ENCODE data around the gene CNKSR3.

DNA sequence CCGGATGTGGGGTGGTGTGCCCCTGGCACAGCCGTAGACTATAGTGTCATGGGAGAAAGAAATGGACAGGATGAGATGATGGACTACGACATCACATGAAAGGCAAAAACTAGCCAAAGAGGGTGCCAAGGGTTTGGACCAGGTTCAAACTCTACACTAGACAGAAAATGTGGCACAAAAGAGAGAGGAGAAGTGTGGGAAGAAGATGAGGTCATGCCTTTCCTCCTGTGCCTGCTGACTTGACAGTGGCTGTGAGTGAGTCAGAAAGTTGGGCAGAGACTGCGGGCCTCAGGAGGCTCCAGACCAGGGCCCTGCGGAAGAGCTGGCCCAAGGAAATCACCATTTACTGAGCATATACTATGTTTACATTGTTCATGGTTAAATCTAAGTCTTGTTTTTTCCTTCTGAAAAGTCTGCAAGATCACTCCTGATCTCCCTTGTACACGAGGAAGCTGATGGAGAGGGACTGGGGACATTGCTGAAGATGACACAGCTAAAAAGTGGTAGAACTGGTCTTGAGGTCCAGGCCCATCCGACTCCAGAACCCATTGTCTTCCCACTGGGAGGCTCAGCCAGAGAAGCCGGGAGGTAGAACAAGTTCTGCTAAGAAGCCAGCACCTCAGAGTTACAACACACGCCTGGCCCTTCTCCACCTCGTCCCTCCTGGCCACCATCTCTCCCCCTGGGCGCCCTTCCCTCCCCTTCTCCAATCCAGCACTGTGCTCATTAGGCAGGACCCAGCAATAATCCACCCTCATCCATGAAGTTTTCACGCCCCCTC, 35.6 kb downstream of the CNKSR3 start:
- TF ChIP-seq, protein P1, sequence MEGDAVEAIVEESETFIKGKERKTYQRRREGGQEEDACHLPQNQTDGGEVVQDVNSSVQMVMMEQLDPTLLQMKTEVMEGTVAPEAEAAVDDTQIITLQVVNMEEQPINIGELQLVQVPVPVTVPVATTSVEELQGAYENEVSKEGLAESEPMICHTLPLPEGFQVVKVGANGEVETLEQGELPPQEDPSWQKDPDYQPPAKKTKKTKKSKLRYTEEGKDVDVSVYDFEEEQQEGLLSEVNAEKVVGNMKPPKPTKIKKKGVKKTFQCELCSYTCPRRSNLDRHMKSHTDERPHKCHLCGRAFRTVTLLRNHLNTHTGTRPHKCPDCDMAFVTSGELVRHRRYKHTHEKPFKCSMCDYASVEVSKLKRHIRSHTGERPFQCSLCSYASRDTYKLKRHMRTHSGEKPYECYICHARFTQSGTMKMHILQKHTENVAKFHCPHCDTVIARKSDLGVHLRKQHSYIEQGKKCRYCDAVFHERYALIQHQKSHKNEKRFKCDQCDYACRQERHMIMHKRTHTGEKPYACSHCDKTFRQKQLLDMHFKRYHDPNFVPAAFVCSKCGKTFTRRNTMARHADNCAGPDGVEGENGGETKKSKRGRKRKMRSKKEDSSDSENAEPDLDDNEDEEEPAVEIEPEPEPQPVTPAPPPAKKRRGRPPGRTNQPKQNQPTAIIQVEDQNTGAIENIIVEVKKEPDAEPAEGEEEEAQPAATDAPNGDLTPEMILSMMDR (IDR thresholded peaks at IDR 0.05; ENCODE audit: control extremely low read depth in 1 of 3, insufficient read depth in 1 of 3, low read depth in 1 of 3, low read length in 3 of 3) = no peak
- TF ChIP-seq POLR2A (IDR thresholded peaks at IDR 0.05; ENCODE audit: control extremely low read depth in 1 of 2, low read depth in 2 of 2, low read length in 2 of 2) (no peak), SP2 (IDR thresholded peaks at IDR 0.05; ENCODE audit: low read length) (no peak), NRF1 (IDR thresholded peaks at IDR 0.05; ENCODE audit: low read depth, low read length) (no peak), SIN3A (conservative IDR thresholded peaks at IDR 0.05 in 1 of 2, IDR thresholded peaks at IDR 0.05 in 1 of 2; ENCODE audit: low read depth in 1 of 2, low read length in 2 of 2) (no peak), EP300 (IDR thresholded peaks at IDR 0.05; ENCODE audit: borderline replicate concordance in 1 of 2, low read depth in 2 of 2, low read length in 2 of 2) (no peak), KDM5A (IDR thresholded peaks at IDR 0.05; ENCODE audit: low read length) (no peak), POLR2AphosphoS5 (IDR thresholded peaks at IDR 0.05; ENCODE audit: low read depth, low read length) (no peak)
- TF ChIP-seq, protein P2, sequence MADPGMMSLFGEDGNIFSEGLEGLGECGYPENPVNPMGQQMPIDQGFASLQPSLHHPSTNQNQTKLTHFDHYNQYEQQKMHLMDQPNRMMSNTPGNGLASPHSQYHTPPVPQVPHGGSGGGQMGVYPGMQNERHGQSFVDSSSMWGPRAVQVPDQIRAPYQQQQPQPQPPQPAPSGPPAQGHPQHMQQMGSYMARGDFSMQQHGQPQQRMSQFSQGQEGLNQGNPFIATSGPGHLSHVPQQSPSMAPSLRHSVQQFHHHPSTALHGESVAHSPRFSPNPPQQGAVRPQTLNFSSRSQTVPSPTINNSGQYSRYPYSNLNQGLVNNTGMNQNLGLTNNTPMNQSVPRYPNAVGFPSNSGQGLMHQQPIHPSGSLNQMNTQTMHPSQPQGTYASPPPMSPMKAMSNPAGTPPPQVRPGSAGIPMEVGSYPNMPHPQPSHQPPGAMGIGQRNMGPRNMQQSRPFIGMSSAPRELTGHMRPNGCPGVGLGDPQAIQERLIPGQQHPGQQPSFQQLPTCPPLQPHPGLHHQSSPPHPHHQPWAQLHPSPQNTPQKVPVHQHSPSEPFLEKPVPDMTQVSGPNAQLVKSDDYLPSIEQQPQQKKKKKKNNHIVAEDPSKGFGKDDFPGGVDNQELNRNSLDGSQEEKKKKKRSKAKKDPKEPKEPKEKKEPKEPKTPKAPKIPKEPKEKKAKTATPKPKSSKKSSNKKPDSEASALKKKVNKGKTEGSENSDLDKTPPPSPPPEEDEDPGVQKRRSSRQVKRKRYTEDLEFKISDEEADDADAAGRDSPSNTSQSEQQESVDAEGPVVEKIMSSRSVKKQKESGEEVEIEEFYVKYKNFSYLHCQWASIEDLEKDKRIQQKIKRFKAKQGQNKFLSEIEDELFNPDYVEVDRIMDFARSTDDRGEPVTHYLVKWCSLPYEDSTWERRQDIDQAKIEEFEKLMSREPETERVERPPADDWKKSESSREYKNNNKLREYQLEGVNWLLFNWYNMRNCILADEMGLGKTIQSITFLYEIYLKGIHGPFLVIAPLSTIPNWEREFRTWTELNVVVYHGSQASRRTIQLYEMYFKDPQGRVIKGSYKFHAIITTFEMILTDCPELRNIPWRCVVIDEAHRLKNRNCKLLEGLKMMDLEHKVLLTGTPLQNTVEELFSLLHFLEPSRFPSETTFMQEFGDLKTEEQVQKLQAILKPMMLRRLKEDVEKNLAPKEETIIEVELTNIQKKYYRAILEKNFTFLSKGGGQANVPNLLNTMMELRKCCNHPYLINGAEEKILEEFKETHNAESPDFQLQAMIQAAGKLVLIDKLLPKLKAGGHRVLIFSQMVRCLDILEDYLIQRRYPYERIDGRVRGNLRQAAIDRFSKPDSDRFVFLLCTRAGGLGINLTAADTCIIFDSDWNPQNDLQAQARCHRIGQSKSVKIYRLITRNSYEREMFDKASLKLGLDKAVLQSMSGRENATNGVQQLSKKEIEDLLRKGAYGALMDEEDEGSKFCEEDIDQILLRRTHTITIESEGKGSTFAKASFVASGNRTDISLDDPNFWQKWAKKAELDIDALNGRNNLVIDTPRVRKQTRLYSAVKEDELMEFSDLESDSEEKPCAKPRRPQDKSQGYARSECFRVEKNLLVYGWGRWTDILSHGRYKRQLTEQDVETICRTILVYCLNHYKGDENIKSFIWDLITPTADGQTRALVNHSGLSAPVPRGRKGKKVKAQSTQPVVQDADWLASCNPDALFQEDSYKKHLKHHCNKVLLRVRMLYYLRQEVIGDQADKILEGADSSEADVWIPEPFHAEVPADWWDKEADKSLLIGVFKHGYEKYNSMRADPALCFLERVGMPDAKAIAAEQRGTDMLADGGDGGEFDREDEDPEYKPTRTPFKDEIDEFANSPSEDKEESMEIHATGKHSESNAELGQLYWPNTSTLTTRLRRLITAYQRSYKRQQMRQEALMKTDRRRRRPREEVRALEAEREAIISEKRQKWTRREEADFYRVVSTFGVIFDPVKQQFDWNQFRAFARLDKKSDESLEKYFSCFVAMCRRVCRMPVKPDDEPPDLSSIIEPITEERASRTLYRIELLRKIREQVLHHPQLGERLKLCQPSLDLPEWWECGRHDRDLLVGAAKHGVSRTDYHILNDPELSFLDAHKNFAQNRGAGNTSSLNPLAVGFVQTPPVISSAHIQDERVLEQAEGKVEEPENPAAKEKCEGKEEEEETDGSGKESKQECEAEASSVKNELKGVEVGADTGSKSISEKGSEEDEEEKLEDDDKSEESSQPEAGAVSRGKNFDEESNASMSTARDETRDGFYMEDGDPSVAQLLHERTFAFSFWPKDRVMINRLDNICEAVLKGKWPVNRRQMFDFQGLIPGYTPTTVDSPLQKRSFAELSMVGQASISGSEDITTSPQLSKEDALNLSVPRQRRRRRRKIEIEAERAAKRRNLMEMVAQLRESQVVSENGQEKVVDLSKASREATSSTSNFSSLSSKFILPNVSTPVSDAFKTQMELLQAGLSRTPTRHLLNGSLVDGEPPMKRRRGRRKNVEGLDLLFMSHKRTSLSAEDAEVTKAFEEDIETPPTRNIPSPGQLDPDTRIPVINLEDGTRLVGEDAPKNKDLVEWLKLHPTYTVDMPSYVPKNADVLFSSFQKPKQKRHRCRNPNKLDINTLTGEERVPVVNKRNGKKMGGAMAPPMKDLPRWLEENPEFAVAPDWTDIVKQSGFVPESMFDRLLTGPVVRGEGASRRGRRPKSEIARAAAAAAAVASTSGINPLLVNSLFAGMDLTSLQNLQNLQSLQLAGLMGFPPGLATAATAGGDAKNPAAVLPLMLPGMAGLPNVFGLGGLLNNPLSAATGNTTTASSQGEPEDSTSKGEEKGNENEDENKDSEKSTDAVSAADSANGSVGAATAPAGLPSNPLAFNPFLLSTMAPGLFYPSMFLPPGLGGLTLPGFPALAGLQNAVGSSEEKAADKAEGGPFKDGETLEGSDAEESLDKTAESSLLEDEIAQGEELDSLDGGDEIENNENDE (IDR thresholded peaks at IDR 0.05; ENCODE audit: insufficient replicate concordance, low read length) = no peak
